Heart right ventricle (tissue), 16 donors: Measurements from ENCODE around the gene RASGRF2. TPM values are rescaled to one million over a fixed set of nuclear protein-coding genes. Genes with fewer than 3 reads are reported as not detected.
A peak's percentile ranks its signal among the peaks of the same experiment; 100 is the strongest.
"Not testable (repeated sequence)": the region's sequence is repeated elsewhere in the genome, so short reads cannot be mapped to it uniquely, and the experiment has no call there.

Experiments
- ATAC-seq, 8 donors: fragments of 200-7000 bp; cut with Tn5 transposase; one replicate each; pipeline ENCODE4 v1.9.1; 2020; ENCODE audit warnings: mild to moderate bottlenecking in 8 of 8, moderate library complexity in 8 of 8, moderate number of reproducible peaks in 1 of 8
- DNase-seq, 2 donors: peaks; one replicate each; pipeline ENCODE4 v3.0.0-alpha.2; 2020
- H3K27ac ChIP-seq, 10 donors: fragments of 200-600 bp; sonication (generic) in 2 of 10; one replicate each; pipeline versions ENCODE4 v1.5.0 to v1.8.0; 2020 to 2022; ENCODE audit warnings: mild to moderate bottlenecking in 3 of 10
- H3K27me3 ChIP-seq, 7 donors: fragments of 200-600 bp; one replicate each; pipeline ENCODE4 v1.8.0; 2021 to 2022; ENCODE audit warnings: mild to moderate bottlenecking in 2 of 7
- H3K36me3 ChIP-seq, 9 donors: fragments of 200-600 bp; sonication (generic) in 1 of 9; one replicate each; pipeline versions ENCODE4 v1.5.0 to v1.8.0; 2020 to 2022; ENCODE audit warnings: mild to moderate bottlenecking in 2 of 9
- H3K4me1 ChIP-seq, 9 donors: fragments of 200-600 bp; sonication (generic) in 1 of 9; one replicate each; pipeline versions ENCODE4 v1.5.0 to v1.8.0; 2020 to 2022; ENCODE audit warnings: mild to moderate bottlenecking in 4 of 9
- H3K4me3 ChIP-seq, 10 donors: fragments of 200-600 bp; sonication (generic) in 2 of 10; one replicate each; pipeline versions ENCODE4 v1.5.0 to v1.8.0; 2020 to 2022; ENCODE audit warnings: mild to moderate bottlenecking in 7 of 10, moderate library complexity in 2 of 10
- H3K9me3 ChIP-seq, 11 donors: fragments of 200-600 bp in 10 of 11; sonication (generic) in 2 of 11; one replicate each; pipeline versions ENCODE4 v1.5.0 to v1.8.0; 2013 to 2022; ENCODE audit warnings: mild to moderate bottlenecking in 2 of 11, control low read depth in 1 of 11, moderate library complexity in 1 of 11
- WGBS, 2 donors: extraction: QIAGEN DNeasy Blood & Tissue Kit; methylation state at CpG; one replicate each; pipeline ENCODE4 v1.1.7; 2013; ENCODE audit warnings: inconsistent platforms in 1 of 2; 5-methylcytosine and 5-hydroxymethylcytosine counted together
- intact Hi-C, 10 donors: fragments of 100-400 bp; cut with DNase I; formaldehyde crosslinking; loops; one replicate each; pipeline versions ENCODE4 v1.11.1 to v1.14.2; 2022
- polyA plus RNA-seq, 2 donors: library from polyadenylated mRNA; stranded (reverse); fragments of 200-250 nt; gene quantifications; one replicate each; pipeline ENCODE4 v1.2.3, GENCODE V29; 2013
- total RNA-seq, 10 donors: library from RNA; stranded (reverse); fragmentation: NEBNext Ultra II Directional in 3 of 10; extraction: Animal tissue kit (Norgen Biotek cat#: 25700) in 3 of 10; gene quantifications; one replicate each; pipeline versions ENCODE4 v1.2.1 to v1.2.4, GENCODE V29; 2021 to 2023
- TF ChIP-seq, protein P1 (sequence below), 9 donors: fragments of 200-600 bp; sonication (generic) in 2 of 9; IDR thresholded peaks; one replicate each; pipeline versions ENCODE4 v1.5.0 to v1.8.0; 2021 to 2022; ENCODE audit warnings: antibody characterized with exemption in 9 of 9, mild to moderate bottlenecking in 5 of 9, moderate library complexity in 1 of 9
- donor health status: Arrhythmogenic right ventricular cardiomyopathy.
- donor health status: ischemic (EF 13 %, LVEDD 7.1; RV severe dilation, severe dysfunction).
- donor health status: healthy with polysubstance abuse.
- donor health status: DM: no; HTN: yes; CAD: no.
- donor health status: DM: no; HTN: no; CAD: no.
- donor health status: ischemic (EF 25% LVEDD 6.9; RV normal size, moderate dysfunction).
- donor health status: ischemic (EF 25% LVEDD 5.7; RV mildly dilated, moderate dysfunction).
- donor health status: healthy.
- donor health status: DM: yes; HTN: yes; CAD: no.
- donor health status: Ischemic cardiomyopathy.
- donor health status: ischemic (EF 35%, LVEDD 5.7; RV mildly dilated, moderate dysfunction).
- donor health status: nonischemic (EF 11% LVEDD 7.7; RV severe dilation, severe dysfunction).
- donor health status: DM: yes; HTN: yes; CAD: no.
- donor health status: PGD.
- donor health status: ischemic (EF 29% LVEDD 5.4; RV normal size, mild dysfunction).
- donor health status: nonischemic (EF 23%, LVEDD 6.1; RV moderate dilation, normal function).

The RASGRF2 gene
- total and polyA plus RNA-seq, 12 donors = 2.9 to 13.4 (median 6.8) TPM

DNA sequence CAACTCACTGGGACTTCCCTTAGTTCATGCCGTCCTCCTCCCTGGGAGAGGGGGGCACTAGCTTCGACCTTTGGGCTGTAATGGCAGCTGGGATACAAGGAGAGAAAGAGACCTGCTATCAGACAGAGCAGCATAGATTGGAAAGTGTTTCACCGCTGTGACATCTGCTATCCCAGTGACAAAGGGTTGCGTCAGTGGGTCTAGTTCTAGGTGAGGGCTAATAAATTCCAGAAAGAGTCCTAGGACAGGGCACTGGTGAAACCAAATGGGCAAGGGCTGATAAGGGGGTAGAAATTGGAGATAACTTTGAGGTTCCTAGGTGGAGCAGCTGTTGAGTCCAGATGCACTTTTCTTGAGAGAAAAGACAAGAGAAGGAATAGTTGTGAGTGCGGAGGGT lies 62.5 kb downstream of the RASGRF2 start:
- 70 to 76% methylated on average over 5 of the region's 5 CpGs for WGBS, 2 donors
- H3K27me3 ChIP-seq = peaks cover 0 to 3% (median 0%) of the 10 kb centered on the region in 7 donors
- ATAC-seq = peak in 1 of 8 donors; percentile 25
- H3K27ac ChIP-seq = peak overlapping the region in 3 of 10 donors; percentile 12 to 44 (median 40)
- peaks cover 0 to 29% (median 0%) of the 10 kb centered on the region in 9 donors for H3K4me1 ChIP-seq
- no peaks in the 10 kb centered on the region for H3K9me3 ChIP-seq
- H3K36me3 ChIP-seq = no peaks in the 10 kb centered on the region
- H3K4me3 ChIP-seq = no peak overlapping the region
- intact Hi-C loops = no loop called here
- no peak for DNase-seq
- TF ChIP-seq, protein P1, sequence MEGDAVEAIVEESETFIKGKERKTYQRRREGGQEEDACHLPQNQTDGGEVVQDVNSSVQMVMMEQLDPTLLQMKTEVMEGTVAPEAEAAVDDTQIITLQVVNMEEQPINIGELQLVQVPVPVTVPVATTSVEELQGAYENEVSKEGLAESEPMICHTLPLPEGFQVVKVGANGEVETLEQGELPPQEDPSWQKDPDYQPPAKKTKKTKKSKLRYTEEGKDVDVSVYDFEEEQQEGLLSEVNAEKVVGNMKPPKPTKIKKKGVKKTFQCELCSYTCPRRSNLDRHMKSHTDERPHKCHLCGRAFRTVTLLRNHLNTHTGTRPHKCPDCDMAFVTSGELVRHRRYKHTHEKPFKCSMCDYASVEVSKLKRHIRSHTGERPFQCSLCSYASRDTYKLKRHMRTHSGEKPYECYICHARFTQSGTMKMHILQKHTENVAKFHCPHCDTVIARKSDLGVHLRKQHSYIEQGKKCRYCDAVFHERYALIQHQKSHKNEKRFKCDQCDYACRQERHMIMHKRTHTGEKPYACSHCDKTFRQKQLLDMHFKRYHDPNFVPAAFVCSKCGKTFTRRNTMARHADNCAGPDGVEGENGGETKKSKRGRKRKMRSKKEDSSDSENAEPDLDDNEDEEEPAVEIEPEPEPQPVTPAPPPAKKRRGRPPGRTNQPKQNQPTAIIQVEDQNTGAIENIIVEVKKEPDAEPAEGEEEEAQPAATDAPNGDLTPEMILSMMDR (IDR thresholded peaks at IDR 0.05) = no peak

DNA sequence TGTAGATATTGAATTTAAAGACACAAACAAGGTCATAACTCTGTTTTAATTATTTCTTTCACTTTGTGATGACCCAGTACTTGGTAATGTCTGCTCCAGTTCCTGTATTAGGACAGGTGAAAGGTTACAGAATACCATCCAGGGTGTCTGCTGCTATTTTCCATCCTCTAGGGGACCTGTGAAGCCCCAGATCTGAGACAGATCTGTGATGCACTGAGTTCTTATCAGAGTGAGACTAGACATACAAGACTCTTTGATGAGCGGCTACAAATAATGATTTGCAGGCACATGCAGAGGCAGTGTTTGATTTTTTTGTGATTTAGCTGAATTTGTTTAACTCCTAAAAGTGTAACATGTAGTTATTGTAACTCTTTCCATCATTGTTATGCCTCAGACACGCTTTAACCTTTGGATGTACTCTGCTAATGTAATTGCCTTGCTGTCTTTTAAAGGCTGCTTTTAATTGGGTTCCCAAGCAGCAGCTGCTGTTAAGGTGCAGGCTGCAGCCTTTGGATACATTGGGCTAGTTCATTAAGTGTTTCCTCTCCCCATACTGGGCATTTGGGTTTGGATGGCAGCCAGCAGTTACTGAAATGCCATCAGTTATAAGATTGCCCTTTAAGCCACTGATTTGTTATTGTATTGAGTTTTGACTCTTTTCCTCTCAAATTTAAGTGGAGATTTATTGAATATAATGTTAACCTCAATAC lies 63.3 kb downstream of the RASGRF2 start:
- 72 to 77% methylated on average over 2 of the region's 2 CpGs for WGBS, 2 donors
- H3K36me3 ChIP-seq = no peaks in the 10 kb centered on the region
- no peak overlapping the region for H3K27ac ChIP-seq
- intact Hi-C loops = no loop called here
- H3K9me3 ChIP-seq = peaks cover 0 to under 1% (median 0%) of the 10 kb centered on the region in 11 donors
- no peak for ATAC-seq
- peaks cover 0 to 3% (median 0%) of the 10 kb centered on the region in 7 donors for H3K27me3 ChIP-seq
- DNase-seq = no peak
- TF ChIP-seq, protein P1 (IDR thresholded peaks at IDR 0.05) = no peak
- H3K4me1 ChIP-seq = peaks cover 0 to 29% (median 0%) of the 10 kb centered on the region in 9 donors
- no peak overlapping the region for H3K4me3 ChIP-seq

DNA sequence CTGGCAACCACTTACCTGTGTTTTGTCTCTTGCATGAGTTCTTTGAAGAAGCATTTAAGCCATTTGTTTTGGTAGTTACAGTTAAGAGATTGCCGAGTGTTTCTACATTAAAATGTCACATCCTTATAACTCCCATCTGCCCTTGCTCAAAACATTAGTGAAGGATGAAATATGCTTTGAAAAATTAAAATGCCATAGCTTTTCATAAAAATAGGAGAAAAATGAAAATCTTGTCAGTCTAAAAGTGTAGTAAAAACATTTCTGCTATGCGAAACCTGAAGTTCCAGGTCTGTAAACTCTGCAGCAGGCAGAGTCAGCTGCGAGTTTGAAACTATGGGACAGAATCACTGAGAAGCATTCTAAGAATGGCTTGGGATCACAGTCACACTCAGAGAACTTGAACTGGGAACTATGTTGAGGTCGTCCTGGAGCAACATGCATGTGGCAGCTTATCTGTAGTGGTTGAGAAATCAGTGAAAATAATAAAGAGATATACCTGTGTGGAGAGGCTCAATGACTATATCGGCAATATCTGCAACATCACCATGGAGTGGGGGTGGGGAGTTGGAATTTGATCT lies 67.4 kb downstream of the RASGRF2 start:
- ATAC-seq = no peak
- DNase-seq = no peak
- Histone ChIP-seq H3K4me1 (peaks cover 0 to 18% (median 0%) of the 10 kb centered on the region in 9 donors), H3K36me3 (no peaks in the 10 kb centered on the region), H3K4me3 (no peak overlapping the region), H3K27me3 (no peaks in the 10 kb centered on the region), H3K27ac (no peak overlapping the region), H3K9me3 (peaks cover 0 to 23% (median 0%) of the 10 kb centered on the region in 11 donors)
- TF ChIP-seq, protein P1 (IDR thresholded peaks at IDR 0.05) = no peak
- 74 to 79% methylated on average over 5 of the region's 5 CpGs for WGBS, 2 donors
- intact Hi-C loops = no loop called here

DNA sequence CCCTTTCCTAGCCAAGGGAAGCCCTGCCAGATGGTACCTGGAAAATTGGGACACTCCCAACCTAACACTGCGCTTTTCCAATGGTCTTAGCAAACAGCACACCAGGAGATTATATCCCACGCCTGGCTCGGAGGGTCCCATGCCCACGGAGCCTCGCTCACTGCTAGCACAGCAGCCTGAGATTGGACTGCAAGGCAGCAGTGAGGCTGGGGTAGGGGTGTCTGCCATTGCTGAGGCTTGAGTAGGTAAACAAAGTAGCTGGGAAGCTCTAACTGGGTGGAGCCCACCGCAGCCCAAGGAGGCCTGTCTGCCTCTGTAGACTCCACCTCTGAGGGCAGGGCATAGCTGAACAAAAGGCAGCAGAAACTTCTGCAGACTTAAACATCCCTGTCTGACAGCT lies 68.7 kb downstream of the RASGRF2 start:
- H3K27me3 ChIP-seq, H3K27ac ChIP-seq, ATAC-seq, H3K4me1 ChIP-seq, intact Hi-C loops, H3K4me3 ChIP-seq, DNase-seq, H3K36me3 ChIP-seq: not testable (repeated sequence)
- 90 to 94% methylated on average over 6 of the region's 6 CpGs for WGBS, 2 donors
- peaks cover 0 to 27% (median 0%) of the 10 kb centered on the region in 11 donors for H3K9me3 ChIP-seq

DNA sequence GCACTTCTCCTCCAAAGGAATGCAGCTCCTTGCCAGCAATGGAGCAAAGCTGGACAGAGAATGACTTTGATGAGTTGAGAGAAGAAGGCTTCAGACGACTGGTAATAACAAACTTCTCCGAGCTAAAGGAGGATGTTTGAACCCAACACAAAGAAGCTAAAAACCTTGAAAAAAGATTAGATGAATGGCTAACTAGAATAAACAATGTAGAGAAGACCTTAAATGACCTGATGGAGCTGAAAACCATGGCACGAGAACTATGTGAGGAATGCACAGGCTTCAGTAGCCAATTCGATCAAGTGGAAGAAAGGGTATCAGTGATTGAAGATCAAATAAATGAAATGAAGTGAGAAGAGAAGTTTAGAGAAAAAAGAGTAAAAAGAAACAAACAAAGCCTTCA lies 69.6 kb downstream of the RASGRF2 start:
- whole genome bisulfite sequencing, 2 donors = 74 to 84% methylated on average over 4 of the region's 4 CpGs
- ATAC-seq, H3K4me1 ChIP-seq, H3K27me3 ChIP-seq, DNase-seq, H3K4me3 ChIP-seq, H3K27ac ChIP-seq, intact Hi-C loops, H3K36me3 ChIP-seq: not testable (repeated sequence)
- H3K9me3 ChIP-seq = peaks cover 0 to 31% (median 0%) of the 10 kb centered on the region in 11 donors

DNA sequence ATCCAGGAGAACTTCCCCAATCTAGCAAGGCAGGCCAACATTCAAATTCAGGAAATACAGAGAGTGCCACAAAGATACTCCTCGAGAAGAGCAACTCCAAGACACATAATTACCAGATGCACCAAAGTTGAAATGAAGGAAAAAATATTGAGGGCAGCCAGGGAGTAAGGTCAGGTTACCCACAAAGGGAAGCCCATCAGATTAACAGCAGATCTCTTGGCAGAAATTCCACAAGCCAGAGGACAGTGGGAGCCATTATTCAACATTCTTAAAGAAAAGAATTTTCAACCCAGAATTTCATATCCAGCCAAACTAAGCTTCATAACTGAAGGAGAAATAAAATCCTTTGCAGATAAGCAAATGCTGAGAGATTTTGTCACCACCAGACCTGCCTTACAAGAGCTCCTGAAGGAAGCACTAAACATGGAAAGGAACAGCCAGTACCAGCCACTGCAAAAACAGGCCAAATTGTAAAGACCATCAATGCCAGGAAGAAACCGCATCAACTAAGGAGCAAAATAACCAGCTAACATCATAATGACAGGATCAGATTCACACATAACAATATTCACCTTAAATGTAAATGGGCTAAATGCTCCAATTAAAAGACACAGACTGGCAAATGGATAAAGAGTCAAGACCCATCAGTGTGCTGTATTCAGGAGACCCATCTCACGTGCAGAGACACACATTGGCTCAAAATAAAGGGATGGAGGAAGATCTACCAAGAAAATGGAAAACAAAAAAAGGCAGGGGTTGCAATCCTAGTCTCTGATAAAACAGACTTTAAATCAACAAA lies 70.3 kb downstream of the RASGRF2 start:
- H3K4me3 ChIP-seq, H3K36me3 ChIP-seq, H3K4me1 ChIP-seq, ATAC-seq, H3K27me3 ChIP-seq, H3K27ac ChIP-seq, DNase-seq, intact Hi-C loops: not testable (repeated sequence)
- 83 to 89% methylated on average over 3 of the region's 3 CpGs for WGBS, 2 donors
- peaks cover 0 to 38% (median 3%) of the 10 kb centered on the region in 11 donors for H3K9me3 ChIP-seq
